ENCODE measurements around the gene MSH5.

The MSH5 gene

DNA sequence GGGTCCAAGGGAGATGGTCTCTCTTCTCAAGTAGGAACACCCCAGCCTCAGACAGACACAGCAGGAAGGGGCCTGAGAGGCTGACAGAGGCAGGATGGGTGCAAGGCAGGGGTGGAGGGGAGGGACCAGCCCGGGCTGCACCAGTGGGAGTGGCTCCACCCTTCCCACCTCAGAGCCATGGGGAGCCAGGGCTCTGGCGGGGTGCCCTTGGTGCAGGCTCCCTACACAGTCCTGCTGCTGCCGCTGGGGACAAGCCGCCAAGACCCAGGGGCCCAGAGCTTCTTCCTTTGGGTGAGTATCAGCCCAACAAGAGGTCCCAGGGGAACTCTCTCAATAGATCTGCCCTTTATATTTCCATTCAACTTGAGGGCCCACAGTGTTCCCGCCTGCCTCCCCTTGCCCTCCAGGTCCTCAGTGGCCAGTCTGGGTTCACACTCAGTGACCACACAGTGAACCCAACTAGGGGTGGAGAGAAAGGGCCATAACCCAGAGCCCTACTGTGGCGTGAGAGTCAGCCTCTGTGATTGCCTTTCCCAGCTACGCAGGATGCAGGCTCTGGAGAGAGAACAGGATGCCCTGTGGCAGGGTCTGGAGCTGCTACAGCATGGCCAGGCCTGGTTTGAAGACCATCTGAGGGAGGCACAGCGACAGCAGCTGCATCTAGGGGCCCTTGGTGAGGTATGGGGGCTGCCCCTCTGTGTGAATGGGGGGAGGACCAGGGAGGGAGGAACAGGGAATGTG, 23.2 kb downstream of the MSH5 start:
- DNase-seq: no peak

DNA sequence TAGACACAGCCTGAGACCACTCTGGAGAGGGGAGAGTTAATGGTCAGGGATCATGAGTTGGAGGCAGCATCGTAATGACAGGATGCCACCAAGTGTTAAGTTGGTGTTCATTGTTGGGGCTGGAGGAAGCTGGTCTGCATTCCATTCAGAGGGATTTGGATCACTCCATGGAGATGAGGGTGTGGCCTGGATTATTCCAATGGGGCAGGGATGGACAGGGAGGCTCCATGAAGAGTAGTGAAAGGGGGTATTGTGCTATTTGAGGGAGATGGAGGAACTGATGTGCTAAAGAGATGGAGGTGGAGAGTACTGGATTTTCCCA, 23.8 kb downstream of the MSH5 start:
- DNase-seq: no peak

DNA sequence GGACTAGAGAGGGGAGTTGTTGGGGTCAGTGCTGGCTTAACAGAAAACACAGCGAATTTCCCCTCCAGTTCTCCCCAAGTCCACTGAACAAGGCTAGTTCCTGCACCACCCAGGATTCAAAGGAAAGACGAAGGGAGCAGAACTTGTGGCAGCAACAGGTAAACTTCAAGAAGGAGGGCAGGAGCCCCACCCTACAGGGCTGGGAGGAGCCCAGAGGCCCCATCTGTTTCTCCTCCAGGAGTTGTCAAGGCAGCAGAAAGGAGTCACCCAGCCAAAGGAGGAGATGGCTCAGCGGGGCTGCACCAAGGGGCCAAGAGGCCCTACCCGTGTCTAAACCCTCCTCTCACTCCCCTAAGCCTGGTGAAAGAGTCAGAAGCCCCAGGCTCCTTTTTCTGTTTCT, 24.4 kb downstream of the MSH5 start:
- no peak for DNase-seq

DNA sequence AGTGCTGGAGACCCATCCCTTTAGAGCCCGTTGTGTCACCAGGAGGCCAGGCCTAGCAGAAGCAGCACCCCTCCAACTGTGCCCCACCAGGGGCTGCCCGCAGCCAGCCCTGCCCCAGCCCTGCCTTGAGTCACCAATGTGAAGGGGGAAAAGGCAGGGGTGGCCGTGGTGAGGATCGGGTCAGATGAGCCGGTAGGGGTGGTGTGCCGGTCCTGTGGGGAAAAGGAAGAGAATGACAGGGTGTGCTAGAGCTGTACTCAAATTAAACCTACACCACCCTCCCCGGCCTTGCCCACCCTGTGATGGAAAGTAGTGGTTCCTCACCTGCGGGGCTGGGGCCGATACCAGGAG, 25.7 kb downstream of the MSH5 start:
- no peak for DNase-seq

DNA sequence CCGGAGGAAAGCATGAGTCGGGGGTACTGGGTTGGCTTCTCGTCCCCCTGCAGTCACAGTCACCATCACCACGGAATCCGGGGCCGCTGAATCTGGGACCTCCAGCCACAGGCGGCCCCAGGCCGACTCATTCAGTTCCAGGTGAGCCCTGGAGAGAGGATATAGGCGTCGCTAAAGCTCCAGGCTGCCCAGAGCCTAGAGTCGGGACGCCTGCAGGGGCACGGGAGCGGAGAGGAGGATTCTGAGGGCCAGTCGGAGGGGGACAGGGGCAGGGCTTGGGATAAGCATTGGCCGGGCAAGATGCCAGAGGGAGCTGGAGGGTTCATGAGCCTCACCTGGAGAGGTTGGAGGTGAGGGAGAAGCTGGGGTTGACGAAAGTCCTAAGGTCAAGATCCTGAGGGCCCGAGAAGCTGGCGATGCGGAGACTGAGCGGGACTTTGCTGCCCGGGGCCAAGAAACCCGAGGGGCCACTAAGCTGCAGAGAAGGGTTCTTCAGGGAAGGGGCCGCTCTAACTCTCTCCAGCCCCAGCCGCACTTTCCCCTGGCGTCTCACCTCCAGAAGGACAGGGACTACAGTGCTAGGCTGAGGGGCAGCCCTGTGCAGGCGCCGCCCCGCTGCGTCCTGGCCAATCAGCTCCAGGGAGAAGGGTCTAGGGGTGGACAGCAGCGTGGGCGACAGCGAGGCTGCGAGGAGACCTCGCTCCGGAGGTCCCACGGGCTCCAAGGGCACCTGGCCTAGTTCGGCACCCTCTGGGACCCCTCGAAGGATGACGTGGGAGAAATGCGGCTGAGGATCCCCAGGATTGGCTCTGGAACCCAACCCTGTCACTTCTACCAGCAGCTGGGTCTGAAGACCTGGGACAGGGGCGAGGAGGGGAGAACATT, 26.3 kb downstream of the MSH5 start:
- no peak for DNase-seq

DNA sequence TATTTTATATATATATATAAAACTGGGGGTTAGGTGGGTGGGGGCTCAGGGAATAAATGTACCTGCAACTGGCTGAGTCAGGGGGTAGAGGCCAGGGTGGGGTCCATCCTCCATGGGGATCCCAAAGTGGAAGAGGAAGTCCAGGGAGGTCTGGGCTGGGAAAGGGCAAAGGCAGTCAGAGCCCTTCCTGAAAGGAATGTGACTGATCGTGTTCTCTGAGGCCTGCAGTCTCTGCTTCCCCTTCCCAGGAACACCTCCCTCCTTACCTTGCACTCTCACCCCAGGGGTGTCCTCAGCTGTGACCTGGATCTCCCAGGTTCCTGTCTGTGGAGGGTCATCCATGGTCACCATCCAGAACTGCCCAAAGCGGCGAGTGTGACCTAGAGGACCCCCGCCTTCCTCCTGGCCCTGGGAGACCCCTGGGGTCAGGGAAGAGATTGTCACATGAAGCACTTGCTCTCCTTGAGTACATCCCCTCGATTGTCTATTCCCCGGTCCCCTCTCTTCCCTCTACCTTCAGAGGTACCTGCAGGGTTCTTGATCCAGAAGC, 27.4 kb downstream of the MSH5 start:
- no peak for DNase-seq

DNA sequence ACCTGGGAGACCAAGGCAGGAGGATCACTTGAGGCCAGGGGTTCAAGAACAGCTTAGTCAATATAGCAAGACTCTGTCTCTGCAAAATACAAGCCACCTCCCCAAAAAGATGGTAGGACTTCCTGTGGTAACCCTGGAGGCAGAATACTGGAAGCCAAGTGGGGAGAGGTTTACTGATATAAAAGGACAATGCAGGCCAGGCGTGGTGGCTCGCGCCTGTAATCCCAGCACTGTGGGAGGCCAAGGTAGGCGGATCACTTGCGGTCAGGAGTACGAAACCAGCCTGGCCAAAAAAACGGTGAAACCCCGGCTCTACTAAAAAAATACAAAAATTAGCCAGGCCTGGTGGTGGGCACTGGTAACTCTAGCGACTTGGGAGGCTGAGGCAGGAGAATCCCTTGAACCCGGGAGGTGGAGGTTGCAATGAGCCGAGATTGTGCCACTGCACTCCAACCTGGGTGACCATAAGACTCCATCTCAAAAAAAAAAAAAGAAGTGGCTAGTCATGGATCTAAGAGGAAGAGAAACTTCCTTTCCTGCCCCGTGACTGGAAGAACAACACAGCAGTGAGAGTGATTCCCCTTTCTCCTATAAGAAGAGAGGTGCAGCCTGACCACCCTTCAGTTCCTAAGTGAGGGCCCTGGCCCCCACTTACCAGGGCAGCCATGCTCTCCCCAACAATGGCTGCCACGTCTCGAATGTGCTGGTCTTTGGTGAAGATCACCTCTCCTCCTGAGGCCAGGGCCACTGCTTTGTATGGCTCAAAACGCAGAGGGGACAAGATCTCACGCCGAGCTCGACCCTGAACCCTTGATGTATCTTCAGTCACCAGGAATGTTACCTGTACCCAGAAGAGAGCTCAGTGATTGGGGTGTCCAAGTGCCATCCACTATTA, 28.8 kb downstream of the MSH5 start:
- no peak for DNase-seq

DNA sequence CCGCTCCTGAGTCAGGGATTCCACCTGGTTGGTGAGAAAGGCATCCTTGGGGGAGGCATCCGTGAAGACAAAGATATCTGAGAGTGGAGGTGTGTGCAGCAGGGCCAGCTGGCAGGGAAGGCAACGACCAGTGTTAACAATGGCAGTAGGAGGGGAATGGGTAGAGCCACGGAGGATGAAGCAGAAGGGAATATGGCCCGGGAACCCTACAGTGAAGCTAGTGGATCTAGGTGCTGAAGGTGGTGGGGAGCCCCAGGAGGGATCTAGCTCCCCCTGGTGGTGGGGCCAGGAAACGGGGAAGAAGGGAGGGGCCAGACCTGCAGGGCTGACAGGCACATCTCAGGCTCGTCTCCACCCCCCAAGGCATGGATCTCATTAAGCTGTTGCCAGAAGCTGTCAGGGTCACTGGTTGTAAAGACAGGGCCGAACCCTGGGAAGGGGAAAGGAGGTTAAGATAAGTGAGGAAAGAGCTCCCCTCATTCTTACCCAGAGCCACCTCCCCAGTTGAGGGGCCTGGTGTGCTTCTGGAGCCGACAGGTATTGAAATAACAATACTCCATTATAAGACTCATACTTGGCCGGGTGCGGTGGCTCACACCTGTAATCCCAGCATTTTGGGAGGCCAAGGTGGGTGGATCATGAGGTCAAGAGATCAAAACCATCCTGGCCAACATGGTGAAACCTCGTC, 30.0 kb downstream of the MSH5 start:
- DNase-seq: peak; percentile 51

DNA sequence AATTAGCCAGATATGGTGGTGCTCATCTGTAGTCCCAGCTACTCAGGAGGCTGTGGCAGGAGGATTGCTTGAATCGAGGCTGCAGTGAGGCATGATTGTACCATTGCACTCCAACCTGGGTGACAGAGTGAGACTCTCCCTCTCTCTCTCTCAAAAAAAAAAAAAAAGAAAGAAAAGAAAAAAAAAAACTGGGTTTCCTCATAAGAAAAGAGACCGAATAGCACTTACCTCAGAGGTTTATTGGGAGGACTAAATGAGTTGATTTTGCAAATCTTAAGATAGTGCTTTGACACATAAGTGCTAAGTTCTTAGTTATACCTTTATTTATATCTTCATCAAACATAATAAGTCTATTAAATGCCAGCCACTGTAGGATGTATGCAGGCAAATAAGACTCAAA, 31.1 kb downstream of the MSH5 start:
- DNase-seq: no peak

DNA sequence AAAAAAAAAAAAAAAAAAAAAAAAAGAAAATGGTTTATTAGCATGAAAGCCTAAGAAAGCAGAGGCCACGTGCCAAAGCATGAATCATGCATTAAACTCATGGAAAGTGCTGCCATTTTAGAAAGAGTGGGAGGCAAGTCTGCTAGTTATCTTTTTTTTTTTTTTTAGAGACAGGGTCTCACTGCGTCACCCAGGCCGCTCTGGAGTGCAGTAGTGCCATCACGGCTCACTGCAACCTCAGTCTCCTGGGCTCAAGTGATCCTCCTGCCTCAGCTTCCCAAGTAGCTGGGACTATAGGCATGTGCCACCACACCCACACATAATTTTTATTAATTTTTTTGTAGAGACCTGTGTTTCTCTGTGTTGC, 32.2 kb downstream of the MSH5 start:
- no peak for DNase-seq

DNA sequence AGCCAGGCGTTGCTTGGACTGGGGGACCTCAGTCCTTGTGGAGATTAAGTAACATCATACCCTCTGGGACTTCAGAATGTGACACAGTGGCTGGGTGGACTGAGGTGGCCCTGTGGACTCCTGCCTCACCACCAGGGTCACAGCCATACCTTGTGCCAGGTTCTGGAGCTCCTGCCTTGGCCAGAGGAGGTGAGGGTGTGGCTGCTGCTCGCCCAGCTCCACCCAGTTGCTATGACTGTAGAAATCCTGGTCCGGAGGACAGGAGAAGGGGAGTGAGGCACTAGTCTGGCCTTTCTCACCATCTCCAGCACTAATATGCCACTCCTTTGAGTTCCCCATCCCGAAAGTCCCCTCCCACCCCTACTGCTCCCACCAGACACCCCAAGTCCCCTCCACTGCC, 35.4 kb downstream of the MSH5 start:
- no peak for DNase-seq

DNA sequence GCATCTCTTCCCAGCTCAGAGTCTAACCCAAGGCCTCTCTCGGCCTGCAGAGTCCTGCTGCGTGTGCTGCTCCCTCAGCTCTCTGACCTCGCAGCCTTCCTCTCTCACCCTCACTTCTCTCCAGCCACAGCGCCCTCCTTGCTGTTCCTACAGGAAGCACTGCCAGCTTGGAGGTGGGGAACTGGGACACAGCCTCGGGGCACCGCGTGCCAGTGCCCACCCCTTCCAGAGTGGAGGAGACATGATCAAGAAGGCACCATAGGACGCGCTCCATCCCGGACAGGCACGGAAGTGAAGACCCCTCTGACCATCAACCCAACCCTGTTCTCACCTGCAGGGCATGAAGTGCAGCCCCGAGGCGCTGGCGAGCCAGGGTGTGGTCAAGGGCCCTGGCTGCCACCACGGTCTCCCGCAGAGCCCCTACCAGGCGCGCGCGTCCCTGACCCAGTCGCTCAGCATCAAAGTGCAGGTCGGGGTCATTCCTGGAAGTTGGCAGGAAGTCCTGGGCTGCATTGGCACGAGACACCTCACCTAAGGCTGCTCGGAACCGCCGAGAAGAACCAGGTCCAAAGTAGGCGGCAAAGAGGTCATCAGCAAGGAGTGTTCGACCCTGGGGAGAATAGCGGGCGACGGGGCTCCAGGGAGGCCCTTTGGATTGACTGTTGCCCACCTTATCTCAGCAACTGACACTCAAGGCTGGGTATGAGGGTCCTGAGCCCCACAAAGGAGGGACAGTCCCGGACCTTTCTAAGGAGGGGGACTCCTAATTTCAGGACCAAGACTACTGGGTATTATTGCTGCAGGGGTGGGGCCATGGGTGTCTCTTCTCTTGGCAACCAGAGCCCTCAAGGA, 36.1 kb downstream of the MSH5 start:
- DNase-seq: no peak

DNA sequence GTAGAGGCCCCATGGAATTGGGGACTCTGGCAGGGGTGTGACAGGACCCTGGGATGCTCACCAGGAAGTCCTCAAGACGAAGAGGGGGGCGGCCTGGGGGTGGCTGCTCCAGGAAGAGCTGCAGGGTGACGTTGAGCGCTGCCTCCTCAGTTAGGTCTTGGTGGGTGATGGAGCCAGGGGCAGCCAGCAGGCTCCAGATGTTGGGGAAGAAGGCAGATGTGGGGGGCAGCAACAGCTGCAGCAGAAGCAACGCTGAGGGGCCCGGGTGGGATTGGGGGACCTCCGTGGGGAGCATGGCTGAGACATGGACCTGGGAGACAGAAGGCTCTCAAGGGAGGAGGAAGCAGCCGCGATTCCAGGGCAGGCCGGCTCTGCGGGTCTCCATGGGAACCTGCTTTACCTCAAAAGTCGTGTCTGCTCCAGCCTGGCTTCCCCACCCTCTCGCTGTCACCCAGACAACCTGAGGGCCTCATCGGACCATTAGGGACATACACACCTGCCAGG, 36.7 kb downstream of the MSH5 start:
- DNase-seq: peak; percentile 64

DNA sequence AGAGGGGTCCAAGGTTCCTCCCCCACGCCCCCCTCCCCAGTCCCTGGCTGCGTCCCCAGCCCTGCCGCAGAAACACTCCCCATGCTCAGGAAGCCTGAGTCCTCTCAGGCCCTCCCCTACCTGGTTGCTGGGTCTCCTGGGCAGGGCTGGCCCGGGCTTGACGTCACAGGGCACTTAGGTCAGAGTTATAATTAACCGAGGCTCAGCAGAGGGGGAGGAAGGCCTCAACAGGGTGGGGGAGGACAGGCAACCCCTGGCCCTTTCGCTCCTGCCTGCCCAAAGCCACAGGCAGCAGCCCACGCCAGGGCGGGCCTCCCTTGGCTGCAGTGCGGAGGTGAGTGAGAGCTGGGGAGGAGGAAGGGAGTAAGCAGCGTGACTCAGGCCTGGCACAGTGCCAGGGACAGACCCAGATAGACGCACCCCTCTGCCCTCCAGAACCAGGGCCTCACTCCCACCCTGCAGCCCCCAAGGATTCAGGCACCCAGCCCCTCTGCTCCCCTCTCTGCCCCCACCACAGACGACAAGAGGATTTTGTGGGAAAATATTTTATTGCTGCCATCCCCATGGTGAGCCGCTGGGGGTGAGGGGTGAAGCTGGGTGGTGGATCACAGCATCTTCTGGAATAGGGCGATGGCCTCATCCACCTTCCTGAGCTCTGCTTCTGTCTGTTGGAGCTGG, 37.3 kb downstream of the MSH5 start, which contains the start of gene VWA7:
VWA7 (minus strand) TSS at position 340 of the 678 bp plus-strand sequence. CDS start 549 bp downstream, outside the sequence.
- DNase-seq: peak; percentile 64

DNA sequence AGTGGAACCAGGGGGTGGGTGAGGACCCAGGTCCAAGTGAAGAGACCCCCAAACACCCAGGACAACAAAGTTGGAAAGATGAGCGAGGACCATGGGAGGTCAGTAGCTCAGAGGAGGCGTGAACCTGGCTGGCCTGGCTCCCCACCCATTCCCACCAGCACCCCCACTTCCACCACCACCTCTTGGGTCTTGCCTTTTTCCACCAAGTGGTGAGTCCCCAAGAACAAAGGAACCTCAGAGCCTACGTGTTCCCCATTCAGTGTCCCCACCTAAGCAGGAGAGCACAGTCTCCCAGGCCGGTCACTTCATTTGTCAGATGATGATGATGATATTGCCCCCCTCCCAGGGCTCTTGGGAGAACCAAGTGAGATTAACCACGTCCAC, 37.9 kb downstream of the MSH5 start:
- DNase-seq: no peak

DNA sequence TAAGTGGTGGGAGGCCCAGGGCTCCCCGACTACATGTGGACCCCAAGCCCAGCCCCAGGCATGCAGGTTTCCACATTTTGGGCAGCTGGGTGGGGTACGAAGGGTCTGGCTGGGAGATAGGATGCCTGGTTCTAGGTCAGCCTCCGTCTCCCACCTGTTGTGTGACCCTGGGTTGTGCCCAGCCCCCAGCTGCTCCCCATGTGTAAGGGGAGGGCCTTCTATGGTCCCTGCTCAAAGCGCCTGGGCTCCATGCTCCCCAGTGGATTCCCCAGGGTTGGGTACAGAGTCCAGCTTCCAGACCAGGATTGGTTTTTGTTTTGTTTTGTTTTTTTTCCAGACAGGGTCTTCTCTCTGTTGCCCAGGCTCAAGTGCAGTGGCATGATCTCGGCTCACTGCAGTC, 38.4 kb downstream of the MSH5 start:
- DNase-seq: no peak

DNA sequence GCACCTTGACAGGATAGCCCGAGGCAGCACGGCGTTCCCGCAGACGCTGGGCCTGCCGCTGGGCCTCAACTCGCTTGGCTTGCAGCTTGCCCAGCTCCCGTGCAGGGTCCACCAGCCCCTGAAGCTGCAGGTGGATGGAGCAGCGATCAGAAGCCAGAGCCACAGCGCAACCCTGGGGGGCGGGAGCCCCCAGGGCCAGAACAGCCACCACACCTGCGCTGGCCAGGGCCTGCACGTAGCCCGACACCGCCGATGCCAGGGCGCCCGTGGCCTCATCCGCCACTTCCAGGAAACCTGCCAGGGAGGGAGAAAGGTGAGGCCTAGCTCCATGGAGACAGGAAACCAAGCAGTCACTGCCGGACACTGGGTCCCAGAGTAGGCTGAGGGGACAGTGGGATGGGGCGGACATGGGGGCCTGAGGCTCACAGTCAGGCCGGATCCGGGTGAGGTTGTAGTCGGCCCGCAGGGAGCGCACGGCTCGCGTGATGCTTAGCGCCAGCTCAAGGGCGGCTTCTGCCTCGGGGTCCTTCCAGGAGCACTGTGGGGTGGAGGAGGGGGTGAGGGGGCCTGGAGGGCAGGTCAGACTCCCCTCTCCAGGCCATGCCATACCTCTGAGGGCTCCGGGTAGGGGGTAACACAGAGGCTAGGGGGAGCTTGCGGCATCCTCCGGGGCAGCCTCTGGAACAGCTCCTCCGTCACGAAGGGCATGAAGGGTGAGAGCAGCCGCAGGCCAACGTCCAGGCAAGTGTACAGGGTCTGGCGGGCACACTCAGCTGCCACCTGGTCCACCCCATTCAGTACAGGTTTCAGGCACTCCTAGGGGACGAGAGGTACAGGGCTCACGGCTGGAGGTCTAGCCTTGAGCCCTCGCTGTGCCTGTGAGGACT, 39.4 kb downstream of the MSH5 start:
- DNase-seq: no peak

DNA sequence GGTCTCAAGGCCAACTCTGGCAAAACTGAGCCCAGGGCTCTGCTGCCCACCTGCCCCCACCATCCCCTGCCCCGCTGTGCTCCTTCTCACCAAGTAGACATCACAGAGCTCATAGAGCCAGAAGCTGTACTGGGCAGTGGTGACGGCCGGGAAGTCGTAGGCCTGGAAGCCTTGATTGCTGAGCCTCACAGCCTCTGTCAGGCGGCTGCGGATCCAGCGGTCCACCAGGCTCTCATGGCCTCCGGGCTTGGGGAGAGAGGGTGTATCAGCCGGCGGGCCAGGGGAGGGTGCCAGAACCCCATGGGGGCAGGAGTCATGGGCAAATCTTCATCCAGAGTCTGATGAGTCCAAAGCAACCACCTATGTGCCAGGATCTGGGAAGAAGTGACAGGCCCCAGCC, 40.1 kb downstream of the MSH5 start:
- no peak for DNase-seq

DNA sequence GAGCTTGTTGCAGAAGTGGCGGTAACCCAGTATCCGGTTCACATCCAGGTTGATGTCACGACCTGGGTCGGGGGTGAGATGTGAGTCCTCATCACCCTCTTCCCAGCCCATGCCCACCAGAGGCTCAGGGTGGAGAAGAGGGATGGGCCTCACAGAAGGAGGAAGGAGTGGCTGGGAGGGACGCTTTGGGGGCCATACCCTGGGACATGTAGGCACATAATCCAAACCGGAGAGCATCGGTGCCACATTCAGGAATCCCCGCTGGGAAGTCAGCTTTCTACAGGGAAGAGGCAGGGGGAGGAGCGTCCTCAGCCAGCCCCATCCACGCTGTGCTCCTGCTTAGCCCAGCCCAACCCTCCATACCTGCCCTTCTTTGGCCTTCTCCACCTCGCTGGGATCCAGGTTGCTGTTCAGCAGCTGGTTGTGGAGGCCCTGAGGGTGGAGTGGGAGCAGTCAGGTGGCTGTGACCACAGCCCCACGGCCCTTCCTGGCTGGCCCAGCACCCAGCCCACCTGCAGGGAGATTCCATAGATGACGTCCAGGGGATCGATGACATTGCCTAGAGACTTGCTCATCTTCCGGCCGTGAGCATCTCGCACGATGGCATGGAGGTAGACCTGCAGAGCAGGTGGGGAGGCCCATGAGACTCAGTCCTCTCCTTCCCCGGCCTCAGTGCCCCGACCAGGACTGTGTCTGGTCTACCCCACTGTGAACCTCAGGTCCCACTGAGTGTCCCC, 40.9 kb downstream of the MSH5 start:
- DNase-seq: no peak
